ENCODE results near the gene PELI2.

PELI2 gene

GRCh38 chr14:56115976-56116893 is 2.0 kb upstream of the PELI2 start:
- H3K4me3 ChIP-seq (ENCODE audit: control insufficient read depth, low read depth, low read length): no peak overlapping the region
- no peak for DNase-seq (ENCODE audit: low read depth)
- TF ChIP-seq CTCF (IDR thresholded peaks at IDR 0.05; ENCODE audit: control insufficient read depth, insufficient read depth, low read depth, low read length, missing control alignments): no peak

- no peak for TF ChIP-seq CTCF (IDR thresholded peaks at IDR 0.05; ENCODE audit: control insufficient read depth, insufficient read depth, low read depth, low read length, missing control alignments)
- no peak for DNase-seq (ENCODE audit: low read depth)
Measured at GRCh38 chr14:56118611-56119181, 485 bp downstream of the PELI2 start.

GRCh38 chr14:56119201-56119981 is 1.2 kb downstream of the PELI2 start:
- TF ChIP-seq CTCF (IDR thresholded peaks at IDR 0.05; ENCODE audit: control insufficient read depth, insufficient read depth, low read depth, low read length, missing control alignments): no peak
- DNase-seq (ENCODE audit: low read depth): no peak

More at GRCh38 chr14:56118611-56119181, 485 bp downstream of the PELI2 start:
- H3K4me3 ChIP-seq (ENCODE audit: control insufficient read depth, low read depth, low read length): peak overlapping the region; percentile 62

GRCh38 chr14:56120091-56120691 is 2.0 kb downstream of the PELI2 start:
- no peak for TF ChIP-seq CTCF (IDR thresholded peaks at IDR 0.05; ENCODE audit: control insufficient read depth, insufficient read depth, low read depth, low read length, missing control alignments)
- H3K4me3 ChIP-seq (ENCODE audit: control insufficient read depth, low read depth, low read length): peak overlapping the region; percentile 62
- no peak for DNase-seq (ENCODE audit: low read depth)

More at GRCh38 chr14:56119201-56119981, 1.2 kb downstream of the PELI2 start:
- peak overlapping the region; percentile 62 for H3K4me3 ChIP-seq (ENCODE audit: control insufficient read depth, low read depth, low read length)

GRCh38 chr14:56121816-56122215 is 3.6 kb downstream of the PELI2 start:
- no peak for TF ChIP-seq CTCF (IDR thresholded peaks at IDR 0.05; ENCODE audit: control insufficient read depth, insufficient read depth, low read depth, low read length, missing control alignments)
- no peak for DNase-seq (ENCODE audit: low read depth)
- no peak overlapping the region for H3K4me3 ChIP-seq (ENCODE audit: control insufficient read depth, low read depth, low read length)

- no peak overlapping the region for H3K4me3 ChIP-seq (ENCODE audit: control insufficient read depth, low read depth, low read length)
- TF ChIP-seq CTCF (IDR thresholded peaks at IDR 0.05; ENCODE audit: control insufficient read depth, insufficient read depth, low read depth, low read length, missing control alignments): no peak
Measured at GRCh38 chr14:56122301-56122700, 4.1 kb downstream of the PELI2 start.

More at GRCh38 chr14:56122301-56122700, 4.1 kb downstream of the PELI2 start:
- DNase-seq (ENCODE audit: low read depth): no peak

Measured in AG09309 (cell line).